Germinal center (tissue), 1 donor: Measurements from ENCODE around the gene SLC39A3.

Experiments used
- DNase-seq: peaks from one replicate; pipeline ENCODE4 v3.0.0; 2012; ENCODE audit warnings: mixed read lengths, low spot score

Gene SLC39A3

DNA sequence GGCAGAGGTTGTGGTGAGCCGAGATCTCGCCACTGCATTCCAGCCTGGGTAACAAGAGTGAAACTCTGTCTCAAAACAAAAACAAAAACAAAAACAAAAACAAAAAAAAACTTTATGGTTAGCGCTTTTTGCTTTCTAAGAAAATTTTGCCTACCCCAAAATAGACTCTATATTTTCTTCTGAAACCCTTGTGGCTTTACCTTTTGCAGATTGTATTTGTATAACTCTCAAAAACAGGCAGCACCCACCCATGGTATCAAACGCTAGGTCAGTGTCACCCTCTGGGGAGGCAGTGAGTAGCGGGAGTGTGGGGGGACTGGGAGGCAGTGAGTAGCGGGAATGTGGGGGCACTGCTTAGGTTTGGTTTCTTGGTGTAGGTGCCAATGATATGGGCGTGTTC, 7.5 kb upstream of the SLC39A3 start:
- DNase-seq: no peak

DNA sequence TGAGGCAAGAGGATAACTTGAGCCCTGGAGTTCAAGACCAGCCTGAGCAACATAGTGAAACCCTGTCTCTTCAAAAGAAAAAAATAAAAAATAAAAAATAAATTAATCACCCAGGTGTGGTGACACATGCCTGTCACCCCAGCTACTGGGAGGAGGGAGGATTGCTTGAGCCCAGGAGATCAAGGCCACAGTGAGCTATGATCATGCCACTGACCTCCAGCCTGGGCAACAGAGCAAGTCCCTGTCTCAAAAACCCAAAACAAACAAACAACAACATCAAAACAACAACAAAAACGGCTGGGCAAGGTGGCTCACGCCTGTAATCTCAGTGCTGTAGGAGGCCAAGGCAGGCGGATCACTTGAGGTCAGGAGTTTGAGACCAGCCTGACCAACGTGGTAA, 4.3 kb upstream of the SLC39A3 start:
- DNase-seq: no peak

DNA sequence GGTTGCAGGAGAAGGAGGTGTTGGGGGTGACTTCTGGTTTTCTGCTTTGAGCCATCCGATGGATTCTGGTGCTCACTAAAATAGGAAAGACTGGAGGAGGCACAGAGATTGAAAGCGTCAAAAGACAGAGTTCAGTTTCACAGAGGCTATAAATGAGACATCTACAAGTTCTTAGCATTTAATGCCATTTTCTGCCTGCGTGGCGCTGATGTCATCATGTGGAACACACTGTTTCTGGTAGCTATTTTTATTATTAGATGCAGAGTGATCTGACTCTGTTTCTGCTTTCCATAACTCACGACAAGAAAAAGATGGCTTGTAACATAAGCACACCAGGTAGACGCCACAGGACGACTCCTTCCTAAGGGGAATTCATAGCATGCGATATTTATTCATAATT, 3.3 kb upstream of the SLC39A3 start:
- DNase-seq: no peak

DNA sequence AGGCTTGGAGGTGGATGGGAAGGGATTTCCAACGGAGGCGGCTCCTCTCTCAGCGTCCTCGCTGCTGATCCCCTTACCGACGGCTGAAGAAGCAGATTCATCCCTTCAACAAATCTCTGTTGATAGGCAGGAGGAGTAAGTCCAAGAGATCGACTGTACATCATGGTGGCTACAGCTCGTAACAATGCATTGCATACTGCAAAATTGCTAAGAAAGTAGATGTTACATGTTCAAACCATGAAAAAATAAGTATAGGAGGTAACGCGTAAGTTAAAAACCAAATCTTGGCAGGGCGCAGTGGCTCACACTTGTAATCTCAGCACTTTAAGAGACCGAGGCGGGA, 468 bp upstream of the SLC39A3 start:
- DNase-seq: no peak

DNA sequence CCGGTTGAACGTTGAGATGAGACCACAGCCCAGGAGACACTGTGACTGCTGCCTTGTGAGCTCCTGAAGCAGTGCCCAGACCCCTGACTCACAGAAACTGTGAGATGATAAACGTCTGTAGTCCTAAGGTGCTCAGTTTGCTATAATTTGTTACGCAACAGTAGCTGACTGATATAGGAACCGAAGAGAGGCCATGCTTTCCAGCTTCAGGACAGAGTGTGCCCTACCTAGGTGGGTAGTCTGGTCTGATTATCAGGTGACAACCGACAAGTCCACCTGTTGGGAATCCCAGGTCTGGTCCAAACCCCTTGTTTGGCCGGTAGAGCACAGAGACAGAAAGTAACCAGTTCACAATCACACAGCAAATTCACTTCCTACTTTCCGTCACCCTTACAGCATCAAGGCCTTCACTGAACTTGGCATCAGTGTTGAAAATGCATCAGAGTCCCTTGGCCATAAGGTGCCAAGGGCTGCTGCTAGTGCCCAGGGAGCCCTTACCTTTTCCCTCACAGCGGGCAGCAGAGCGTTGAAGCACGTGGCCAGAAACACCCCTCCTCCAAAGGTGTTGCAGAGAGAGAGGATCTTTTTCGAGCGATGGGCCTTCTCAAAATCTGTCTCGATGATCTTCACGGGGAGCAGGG, 3.1 kb downstream of the SLC39A3 start:
- DNase-seq: no peak

DNA sequence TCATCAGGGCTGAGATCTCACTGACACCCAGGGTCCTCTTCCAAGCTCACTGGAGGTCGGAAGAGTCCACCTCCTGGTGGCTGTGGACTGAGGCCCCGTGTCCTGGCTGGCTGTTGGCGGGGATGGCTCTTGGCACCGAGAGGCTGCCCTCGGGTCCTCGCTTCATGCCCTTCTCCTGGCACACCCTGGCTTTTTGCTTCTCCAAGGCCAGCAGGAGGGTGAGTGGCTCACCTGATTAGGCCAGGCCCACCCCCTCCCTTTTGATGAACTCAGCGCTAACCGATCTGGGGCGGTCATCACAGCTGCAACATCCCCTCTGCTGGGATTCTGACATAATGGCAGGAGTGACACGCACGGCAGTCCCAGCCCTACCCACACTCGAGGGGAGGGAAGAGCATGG, 4.4 kb downstream of the SLC39A3 start:
- DNase-seq: no peak

DNA sequence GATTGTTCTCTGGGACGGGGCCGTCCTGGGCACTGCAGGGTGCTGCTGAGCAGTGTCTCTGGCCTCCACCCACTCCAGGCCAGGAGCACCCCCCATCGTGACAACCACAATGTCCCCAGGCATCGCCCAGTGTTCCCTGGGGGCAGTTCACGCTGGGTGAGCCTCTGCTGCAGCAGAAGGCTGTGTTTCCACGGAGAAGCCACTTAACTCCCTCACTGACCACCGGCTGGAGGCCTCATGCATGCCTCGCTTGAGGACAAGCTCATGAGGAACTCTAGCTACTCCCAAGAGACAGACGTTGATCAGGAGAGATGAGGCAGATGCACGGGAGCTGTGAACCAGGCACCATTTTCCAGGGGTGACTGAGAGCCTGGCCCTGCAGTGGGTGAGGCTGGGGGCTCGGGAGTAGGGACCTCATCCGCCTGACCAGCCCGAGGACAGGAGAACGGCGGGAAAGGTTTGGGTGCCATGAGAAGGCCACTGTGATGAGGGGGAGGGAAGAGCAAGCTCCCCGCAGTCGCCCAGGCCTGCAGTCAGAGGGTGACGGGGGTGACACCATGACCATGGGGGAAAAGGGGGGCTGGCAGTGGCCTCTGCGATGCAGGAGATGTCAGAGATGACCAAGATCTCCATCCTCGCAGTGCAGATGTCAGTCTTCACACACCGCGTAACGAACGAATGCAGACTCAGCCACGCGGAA, 5.1 kb downstream of the SLC39A3 start:
- no peak for DNase-seq

DNA sequence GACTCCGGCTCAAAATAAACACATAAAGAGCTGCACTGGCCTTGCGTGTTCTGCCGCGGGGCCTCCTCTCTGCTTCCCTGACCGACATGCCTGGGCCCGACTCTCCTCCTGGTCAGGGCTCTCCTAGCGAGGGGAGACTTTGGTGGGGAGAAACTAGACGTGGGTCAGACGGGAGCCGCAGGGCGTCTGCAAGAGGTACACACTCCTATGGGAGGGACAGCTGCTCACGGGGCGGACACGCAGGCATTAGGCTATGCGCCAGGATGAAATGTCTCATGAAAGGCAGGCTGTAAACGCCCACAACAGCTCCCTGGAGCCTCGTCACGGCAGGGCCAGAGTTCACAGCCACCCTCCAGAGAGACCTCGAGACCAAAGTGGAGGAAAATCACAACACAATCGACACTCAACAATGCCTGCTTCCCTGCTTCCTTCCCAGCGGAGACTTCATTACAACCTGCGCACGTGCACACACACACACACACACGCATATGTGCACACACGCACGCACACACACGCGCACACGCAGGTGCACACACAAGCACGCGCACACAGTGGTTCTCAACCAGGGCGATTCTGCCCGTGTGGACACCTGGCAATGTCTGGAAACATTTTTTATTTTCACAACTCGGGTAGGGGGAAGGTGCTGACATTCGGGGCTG, 5.8 kb downstream of the SLC39A3 start:
- DNase-seq: no peak

DNA sequence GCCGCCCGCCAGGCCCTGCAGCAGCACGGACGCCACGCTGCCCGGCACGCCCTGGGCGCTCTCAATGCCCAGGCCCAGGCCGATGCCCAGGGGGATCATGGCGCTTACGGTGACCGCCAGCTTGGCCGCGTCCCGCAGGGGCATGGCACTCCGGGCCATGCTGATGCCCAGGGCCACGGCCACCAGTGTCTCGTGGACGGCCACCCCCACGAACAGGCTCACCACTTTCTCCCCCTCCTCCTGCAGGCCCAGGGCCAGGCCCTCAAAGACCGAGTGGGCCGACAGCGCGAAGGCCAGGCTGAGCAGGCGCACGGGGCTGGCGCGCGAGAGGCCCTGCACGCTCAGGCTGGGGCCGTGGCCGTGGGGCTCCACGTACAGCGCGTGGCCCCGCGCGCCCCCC, 6.9 kb downstream of the SLC39A3 start:
- no peak for DNase-seq

DNA sequence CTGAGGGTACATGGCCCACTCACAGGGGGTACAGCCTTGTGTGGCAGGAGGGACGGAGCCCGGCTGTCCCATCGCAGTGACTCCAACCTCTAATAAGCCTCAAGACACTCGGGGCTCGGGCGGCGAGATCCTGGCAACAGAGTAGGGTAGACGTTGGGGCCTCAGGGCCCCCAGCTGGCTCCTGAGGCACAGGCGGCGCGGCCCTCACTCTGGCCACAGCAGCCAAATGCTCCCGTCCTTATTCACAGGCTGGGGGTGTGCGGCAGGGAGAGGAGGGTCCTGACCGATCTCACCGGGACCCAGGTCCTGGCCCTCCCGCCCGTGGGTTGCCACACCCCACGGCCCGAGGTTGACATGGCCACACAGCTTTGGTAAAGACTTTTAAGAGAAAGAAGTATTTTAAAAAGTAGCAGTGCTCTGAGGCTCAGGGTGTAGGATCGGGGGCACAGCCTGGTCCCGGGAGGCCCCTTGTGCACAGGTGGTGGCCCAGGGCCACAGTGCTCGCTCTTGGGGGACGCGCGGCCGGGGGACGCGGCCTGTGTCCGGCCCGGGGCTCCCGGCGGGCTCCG, 7.6 kb downstream of the SLC39A3 start:
- DNase-seq: no peak

DNA sequence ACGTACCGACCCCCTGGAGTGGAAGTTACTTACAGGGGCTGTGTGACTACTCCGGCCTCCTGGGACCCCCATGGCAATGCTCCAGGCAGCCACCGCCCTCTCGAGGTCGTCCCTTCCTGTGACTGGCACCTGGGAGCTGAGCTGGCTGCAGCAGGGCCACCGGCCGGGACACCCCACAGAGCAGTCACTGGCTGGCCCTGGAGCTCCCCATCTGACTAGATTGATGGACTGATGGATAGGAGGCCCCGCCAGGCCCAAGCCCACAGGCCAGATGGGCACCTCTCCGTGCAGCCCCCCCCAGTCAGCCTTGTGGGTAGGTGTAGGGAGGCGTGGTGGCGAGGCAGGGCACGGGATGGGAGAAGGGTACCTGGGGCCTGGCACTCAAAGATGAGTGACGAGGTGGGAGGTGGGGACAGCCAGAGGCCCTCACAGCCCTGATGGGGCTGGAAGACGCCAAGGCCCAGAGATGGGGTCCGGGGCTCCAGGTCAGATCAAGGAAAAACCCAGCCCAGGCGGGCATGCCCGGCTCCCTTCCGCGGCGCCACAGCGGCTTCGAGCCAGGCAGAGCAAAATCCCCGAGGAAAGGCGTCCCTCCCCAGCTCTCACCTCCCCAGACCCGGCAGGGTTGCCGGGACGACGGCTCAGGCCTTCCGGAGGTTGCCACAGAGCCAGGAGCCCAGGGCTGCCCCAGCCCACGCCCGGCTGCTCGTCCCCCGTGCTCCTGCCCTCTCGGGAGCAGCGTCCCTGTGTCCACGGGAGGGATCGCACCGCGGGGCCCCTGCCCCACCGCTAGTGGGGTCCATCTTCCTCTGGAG, 8.4 kb downstream of the SLC39A3 start:
- DNase-seq: no peak

DNA sequence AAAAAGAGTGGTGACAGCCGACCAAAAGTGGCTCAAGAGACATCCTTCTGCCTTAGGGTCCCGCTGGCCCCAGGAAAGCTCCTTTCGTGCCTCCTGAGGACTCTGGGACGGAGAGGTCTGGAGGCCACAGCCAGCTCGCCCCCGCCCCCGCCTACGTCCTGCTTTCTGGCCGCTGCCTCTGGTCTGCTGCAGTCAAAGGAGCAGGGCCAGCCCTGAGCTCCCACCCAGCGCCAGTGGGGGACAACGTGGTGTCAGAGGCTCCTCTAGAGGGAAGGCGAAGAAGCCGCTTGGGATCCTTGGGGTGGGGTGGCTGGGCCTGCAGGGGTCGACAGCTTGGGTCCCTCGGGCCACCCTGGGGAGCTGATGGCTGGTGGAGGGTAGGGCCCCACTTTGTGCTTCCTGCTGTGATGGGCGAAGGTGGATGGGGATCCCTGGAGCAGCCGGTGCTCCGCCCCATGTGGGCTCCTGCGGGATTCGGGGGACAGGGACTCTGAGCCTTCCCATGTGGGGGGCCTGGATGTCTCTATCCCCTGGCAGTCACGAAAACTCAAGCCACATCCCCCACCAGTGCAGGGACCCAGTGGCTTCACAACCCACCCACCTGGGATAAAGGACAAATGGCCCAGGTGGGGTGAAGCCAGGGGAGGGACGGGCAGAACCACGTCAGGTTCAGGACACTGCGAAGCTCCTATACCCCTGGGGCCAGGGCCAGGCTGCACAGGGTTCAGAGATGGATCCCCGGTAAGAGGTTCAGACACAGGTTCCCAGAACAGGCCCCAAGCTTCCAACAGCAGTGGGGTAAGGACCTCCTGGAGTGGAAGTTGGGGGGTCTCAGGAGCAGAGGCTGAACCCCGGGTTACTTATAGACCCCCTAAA, 9.6 kb downstream of the SLC39A3 start:
- no peak for DNase-seq

DNA sequence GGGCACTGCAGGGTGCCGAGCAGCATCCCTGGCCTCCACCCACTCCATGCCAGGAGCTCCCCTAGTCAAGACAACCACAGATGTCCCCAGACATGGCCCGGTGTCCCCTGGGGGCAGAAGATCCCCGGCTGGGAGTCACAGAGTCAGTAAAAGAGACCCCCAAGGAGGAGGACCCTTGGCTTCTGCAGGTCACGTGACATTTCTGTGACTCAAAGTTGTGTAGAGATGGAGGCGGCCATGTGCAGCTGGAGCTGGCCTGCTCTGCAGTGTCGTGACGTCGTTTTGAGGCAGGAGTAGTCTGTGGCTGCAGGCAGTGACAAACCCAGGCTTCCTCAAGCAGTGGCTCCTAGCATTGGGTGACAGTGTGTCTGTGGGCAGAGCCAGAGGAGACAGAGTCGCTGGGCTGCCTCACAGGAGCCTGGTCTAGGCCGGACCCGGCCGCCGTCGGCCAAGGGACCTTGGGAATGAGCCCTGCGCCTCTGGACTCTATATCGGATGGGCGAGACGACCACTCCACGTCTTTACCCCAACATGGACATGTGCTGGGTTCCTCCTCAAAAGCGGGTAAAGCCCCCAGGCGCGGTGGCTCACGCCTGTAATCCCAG, 10.9 kb downstream of the SLC39A3 start:
- DNase-seq: no peak

DNA sequence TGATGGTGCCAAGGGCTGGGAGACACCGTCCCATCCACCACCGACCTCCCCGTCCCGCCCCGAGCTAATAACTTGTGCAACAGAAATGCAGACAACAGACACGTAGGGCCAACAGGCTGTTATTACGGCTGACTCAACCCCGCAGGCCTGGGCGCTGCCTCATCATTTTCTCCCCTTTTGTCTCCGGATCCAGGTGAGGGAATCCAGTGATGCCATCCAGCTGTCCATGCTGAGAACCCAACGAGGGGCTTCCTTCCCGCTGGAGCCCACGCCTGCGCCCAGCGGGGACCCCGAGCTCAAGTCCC, 12.2 kb downstream of the SLC39A3 start:
- DNase-seq: no peak

DNA sequence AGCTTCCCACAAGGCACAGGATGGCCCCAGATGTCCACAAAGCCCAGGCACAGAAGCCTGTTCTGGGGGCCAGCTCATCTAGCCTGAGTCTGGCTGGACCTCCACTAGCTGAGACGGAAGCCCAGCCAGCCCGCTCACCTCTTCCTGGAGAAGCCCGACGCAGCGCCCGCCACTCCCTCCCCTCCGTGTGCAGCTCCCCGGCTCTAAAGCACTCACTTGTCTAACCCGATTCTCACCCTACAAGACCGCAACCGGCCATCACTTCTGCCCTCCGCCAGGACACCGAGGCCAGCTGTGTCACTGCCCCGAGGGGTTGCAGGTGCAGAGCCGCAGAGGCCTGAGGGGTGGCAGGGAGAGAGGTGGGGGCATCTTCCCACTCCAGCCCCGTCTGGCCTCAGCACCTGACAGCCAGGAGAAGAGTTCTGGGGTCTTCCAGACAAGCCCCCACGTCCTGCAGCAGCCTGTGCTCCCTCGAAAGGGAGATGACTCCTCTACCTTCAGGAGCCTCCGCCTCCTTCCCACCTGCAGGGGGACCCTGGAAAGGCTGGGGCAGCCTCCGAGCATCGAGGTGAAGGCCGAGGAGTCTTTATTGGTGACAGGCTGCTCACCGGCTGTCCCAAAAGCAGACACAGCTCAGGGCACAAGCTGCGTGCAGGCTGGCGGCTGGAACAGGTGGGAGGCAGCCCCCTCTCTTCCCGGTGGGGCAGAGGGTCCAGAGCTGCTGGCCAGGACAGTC, 12.7 kb downstream of the SLC39A3 start:
- DNase-seq: no peak

DNA sequence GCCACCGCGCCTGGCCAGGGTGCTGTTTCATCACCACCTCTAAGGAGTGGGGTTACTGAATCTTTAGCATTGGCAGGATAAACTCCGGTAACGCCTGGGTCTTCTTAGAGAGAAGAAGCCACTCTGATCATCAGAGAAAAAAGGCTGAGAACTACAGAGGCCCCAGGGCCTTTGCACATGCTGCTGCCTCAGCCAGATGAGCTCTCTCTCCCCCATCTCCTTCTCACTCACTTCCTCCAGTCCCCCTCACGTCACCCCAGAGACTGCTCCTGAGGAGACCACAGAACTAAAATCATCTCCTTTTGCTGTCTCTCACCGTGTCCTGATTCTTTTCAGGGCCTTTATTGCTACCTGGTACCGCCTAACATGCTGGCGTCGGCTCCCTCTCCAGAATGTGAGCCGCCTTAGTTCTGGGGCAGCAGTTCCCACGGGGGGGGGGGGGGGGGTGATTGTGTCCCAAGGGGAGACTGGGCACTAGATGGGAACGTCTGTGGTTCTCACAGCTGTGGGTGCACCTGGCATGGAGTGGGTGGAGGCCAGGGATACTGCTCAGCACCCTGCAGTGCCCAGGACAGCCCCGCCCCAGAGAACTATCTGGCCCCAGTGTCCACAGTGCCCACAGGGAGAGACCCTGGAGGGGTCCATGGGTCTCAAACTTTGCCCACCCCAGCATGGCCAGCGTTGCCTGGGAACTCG, 13.5 kb downstream of the SLC39A3 start:
- DNase-seq: no peak

DNA sequence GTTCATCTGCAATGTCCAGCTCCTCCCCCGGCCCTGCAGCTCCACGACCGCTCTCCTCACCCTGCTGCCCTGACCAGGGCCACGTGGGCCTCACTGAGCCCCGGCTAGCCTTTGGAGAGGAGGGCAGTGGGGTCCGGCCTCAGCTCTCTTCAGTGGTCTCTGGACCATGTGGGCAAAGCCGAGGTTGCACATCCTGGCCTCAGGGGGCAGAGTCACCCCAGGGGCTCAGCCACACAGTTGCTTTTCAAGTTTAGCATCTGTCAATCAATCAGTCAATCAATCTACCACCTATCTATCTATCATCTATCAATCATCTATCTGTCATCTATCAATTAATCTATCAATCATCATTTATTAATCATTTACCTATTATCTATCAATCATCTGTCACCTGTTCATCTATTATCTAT, 15.7 kb downstream of the SLC39A3 start:
- DNase-seq: no peak

DNA sequence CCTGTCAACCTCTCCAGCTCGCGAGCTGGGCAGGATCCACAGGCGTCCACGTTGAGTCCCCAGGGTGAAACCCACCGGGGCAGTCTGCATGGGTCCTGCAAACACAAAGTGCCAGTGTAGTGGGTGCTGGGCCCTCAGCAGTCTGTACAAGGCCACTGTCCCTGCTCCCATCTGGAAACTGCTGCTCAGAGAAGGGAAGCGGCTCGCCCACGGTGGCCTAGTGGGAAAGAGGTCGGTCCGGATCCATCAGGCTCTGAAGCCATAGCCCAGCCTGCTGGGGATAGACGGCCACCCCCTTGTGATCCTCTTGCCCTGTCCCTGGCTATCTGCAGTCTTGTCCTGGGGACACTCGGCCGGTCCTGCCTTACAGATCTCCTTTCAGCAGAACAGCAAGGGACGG, 16.1 kb downstream of the SLC39A3 start:
- no peak for DNase-seq

DNA sequence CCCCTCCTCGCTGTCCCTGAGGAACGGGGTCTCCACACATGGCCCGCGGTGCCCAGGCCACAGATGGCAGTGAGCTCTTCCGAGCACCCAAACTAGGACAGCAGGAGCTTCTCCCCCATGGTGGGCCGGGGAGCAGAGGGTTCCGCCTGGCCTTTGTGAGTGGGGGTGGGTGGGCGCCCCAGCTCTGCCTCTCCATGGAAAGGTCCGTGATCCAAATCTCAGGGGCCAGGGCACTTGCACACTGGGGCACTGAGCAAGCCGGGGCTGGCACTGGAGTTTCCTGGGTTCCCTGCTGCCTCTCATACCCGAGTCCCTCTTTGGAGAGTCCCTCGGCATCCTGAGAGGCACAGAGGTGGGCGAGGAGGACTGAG, 16.5 kb downstream of the SLC39A3 start:
- DNase-seq: no peak
